ENCODE data around the gene BCAS3.

The BCAS3 gene

DNA sequence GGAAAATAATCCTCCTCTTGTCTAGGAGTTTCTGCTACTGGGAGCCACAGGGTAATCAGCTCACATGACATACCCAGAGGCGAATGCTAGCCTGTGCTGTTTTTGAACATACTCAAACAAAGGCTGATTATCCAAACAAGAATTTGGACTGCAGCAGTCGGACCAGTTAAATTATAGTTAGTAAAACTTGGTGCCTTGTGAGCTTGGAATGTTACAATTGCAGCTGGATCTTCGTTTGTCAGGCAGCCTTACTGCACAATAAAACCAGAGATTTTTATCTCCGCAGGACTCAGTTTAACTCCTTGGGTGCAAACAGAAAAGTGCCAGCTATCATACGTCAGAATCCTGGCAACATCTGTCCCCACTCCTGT is 558.2 kb downstream of the BCAS3 start:
- in situ Hi-C loops (cut with HindIII; ENCODE audit: low sequenced_read_pairs): loop anchor here (25.0 kb wide), 1 partner anchor 351 kb away; the partner anchor contains the start of gene NACA2

DNA sequence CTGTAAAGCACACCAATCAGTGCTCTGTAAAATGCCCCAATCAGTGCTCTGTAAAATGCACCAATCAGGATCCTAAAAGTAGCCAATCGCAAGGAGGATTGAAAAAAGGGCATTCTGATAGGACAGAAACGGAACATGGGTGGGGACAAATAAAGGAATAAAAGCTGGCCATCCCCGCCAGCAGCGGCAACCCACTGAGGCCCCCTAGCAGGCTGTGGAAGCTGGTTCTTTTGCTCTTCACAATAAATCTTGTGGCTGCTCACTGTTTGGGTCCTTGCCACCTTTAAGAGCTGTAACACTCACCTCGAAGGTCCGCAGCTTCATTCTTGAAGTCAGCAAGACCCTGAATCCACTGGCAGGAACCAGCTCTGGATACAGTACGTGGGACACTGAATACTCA is 559.6 kb downstream of the BCAS3 start:
- in situ Hi-C loops (cut with HindIII; ENCODE audit: low sequenced_read_pairs): loop anchor here (25.0 kb wide), 1 partner anchor 350 kb away; the partner anchor contains the start of gene NACA2

DNA sequence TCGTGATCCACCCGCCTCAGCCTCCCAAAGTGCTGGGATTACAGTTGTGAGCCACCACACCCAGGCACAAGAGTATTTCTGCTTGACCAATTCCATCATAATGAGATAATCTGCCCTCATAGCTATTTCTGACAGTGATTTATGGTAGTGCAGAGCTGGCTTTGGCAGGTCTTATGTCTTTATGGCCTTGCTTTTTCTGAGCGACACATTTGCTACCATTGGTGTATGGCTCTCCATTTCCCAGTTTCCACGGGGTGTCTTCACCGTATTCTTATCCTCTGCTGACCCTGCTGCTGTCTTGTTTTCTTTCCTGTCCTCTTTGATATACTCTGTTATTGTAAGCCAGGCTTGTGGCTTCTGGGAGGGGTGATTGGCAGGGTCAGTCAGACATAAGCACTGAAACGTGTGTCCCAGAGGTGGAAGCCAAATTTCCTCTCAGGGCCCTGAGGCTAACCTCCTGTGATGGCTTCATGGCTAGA is 560.8 kb downstream of the BCAS3 start:
- in situ Hi-C loops (cut with HindIII; ENCODE audit: low sequenced_read_pairs): loop anchor here (25.0 kb wide), 1 partner anchor 349 kb away; the partner anchor contains the start of gene NACA2

DNA sequence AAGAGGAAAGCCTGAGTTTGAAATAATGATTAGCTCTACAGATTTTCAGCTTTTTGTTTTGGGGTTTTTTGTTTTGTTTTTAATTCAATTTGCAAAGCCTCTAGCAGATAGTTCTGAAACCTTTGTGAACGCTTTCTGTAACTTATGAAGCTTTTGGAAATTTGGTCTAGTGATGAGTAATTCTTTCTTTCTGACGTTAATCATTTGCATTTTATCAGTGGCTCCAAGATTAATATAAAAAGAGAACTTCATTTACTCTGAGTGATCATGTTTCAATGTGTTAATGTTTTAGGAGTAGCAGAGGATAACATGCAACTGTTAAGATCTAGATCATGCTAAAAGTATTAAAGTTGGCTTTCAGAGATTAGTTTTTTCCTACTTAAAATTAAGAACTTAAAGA is 561.7 kb downstream of the BCAS3 start:
- in situ Hi-C loops (cut with HindIII; ENCODE audit: low sequenced_read_pairs): loop anchor here (25.0 kb wide), 1 partner anchor 348 kb away; the partner anchor contains the start of gene NACA2

DNA sequence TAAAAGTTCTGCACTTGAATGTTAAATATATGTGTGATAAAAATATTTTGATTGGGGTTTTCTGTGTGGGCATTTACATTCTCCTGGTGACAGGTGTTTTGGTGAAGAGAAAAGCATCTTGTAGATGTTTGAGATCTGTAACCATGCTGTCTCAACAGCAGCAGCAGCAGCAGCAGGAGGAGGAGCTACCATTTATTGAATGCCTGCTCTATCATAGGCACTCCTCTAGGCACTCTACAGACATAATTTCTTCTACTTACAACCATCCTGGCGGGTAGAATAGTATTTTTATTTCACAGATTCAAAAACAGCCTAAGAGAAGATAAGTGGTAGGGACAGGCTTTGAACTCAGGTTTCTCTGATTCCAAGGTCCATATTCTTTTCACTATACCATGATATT is 562.3 kb downstream of the BCAS3 start:
- in situ Hi-C loops (cut with HindIII; ENCODE audit: low sequenced_read_pairs): loop anchor here (10.0 to 25.0 kb wide), 2 partner anchors 125 to 347 kb away; partner anchors contain the start of gene NACA2

DNA sequence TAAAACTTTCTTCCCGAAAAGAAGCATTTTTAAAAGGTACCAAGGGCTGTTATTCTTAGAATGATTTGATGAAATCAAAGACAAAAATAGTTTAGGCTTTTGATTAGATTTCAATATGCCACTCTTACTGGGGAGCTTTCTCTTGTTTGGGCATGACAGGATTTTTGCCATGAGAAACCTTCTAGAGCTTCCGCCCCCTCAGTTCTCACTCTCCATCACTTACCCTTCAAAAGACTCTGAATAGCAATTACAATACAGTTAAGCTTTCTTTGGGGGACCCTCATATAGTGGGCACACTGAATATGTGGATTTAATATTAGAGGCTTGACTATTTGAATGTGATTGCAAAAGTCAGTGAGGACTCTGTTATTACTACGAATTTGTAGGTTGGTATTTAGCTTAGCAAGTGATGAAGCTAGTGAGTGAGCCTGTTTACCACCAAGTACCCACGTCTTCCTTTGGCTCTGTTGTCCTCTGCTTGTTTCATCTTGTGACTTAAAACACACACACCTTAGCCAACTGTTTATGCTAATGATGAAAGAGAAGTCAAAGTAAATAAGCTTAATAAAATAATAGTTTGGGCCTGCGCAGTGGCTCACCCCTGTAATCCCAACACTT is 563.3 kb downstream of the BCAS3 start:
- in situ Hi-C loops (cut with HindIII; ENCODE audit: low sequenced_read_pairs): loop anchor here (10.0 to 25.0 kb wide), 2 partner anchors 124 to 346 kb away; partner anchors contain the start of gene NACA2

DNA sequence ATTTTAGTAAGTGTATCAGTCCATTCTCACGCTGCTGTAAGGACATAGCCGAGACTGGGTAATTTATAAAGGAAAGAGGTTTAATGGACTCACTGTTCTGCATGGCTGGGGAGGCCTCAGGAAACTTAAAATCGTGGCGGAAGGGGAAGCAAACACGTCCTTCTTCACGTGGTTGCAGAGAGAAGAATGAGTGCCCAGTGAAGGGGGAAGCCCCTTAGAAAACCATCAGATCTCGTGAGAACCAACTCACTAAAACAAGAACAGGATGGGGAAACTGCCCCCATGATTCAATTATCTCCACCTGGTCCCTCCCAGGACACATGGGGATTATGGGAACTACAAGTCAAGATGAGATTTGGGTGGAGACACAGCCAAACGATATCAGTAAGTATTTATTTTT is 567.3 kb downstream of the BCAS3 start:
- in situ Hi-C loops (cut with HindIII; ENCODE audit: low sequenced_read_pairs): loop anchor here (10.0 to 25.0 kb wide), 2 partner anchors 120 to 342 kb away; partner anchors contain the start of gene NACA2

DNA sequence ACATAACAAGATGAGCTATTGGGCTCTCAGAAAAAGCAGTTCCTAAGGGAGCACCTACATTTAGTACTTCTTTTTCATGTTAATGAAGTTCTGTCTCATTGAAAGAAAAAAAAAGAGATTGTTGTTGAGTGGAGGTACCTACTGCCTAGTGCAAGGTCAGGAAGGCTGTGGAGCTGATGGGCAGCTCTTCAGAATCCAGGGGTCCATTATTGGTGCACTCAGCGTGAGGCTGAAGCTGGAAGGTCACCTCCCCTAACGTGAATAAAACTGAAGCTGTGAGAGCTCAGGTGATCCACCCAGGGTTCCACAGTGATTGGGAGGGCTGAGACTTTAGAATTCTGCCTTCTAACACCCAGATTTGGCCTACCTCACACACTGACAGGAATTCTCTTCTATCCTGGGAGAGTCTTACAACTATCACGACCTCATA is 568.1 kb downstream of the BCAS3 start:
- in situ Hi-C loops (cut with HindIII; ENCODE audit: low sequenced_read_pairs): loop anchor here (10.0 to 25.0 kb wide), 2 partner anchors 119 to 342 kb away; partner anchors contain the start of gene NACA2

DNA sequence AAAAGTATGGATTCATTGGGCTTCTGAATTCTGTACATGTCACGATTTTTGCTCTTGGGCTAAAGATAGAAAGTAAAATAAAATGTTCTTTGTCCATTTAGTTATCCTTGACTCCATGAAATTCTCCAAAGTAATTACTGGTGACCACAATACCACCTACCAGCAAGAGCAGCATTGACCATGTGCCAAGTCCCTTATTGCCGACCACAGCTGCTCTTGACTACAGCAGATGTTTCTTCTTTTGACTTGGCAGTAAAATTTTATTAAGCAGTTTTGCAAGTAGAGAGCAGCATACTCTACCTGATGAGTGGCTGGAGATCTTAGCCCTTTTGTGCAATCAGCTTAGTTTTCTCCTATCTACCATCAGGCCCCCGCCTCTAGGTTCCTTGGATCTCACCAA is 569.8 kb downstream of the BCAS3 start:
- in situ Hi-C loops (cut with HindIII; ENCODE audit: low sequenced_read_pairs): loop anchor here (10.0 to 25.0 kb wide), 2 partner anchors 117 to 340 kb away; partner anchors contain the start of gene NACA2

DNA sequence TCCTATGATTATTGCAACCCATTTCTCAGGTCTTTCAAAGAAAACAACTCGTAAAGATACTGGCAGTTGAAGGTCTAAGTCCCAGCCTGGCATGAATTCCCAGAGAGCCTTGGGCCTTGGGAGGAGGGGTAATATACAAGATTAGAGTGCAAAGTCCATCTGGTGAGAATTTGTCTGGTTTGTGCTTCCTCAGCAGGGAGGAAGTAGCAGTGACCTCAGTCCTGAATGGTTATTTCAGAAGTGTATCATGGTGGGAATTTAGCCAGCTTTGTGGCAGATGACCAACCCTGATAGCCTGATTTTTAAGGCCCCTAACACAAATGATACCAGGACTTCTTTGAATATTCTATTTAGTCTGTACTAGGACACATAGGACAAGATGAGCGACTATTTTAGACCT is 570.7 kb downstream of the BCAS3 start:
- in situ Hi-C loops (cut with HindIII; ENCODE audit: low sequenced_read_pairs): loop anchor here (10.0 to 25.0 kb wide), 2 partner anchors 116 to 339 kb away; partner anchors contain the start of gene NACA2

DNA sequence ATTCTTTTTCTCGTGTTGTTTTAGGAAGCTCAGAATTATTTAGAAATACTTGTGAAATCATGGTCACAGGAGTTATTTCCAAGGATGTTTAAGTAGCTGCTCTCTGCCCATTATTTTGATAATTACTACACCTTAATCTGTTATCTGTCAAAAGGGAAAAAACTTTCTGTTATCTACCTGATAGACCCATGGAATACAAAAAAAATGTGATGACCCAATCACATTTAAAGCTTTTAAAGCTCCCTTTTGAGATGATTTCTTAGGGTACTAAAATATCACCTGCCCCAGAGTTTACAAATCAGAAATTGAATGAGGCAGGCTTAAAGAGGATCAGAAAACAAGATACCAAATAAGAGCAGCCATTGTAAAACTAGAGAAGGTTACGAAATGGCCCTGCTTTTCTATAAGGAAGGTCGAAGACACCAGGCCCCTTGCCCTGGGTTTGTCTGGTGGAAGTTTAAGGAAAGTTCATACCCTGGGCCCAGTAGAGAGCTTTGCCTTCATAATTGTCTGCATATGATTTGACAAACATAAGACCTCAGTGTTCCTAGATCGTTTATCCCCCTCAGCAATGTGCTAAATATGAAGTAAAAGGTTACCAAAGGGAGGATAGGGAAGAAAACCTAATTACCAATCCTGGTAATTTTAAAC is 572.1 kb downstream of the BCAS3 start:
- in situ Hi-C loops (cut with HindIII; ENCODE audit: low sequenced_read_pairs): loop anchor here (10.0 to 25.0 kb wide), 2 partner anchors 115 to 338 kb away; partner anchors contain the start of gene NACA2

DNA sequence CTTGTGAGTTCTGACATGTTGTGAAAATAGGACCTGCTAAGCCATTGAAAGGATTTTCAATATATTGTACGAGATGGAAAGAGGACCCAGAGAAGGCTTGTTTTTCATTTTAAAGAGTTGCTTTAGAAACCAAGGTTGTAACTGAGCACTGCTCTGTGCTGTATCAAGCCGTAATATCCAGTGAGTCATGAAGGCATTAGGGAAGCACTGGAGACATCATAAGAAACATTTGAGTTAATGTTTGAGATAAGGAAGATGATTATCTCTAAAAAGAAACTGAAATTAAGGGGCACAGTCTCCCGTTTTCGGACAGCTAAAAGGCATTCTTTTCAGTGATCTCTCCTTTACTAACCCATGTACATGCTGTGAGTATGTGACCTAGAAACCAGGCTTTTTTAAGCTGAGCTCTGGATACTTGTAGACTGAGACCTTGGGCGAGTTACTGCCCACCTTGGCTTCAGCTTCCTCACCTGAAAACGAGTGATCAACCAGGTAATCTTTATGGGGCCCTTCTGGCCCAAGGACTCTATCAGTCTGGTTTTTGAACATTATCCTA is 572.8 kb downstream of the BCAS3 start:
- in situ Hi-C loops (cut with HindIII; ENCODE audit: low sequenced_read_pairs): no loop called here

DNA sequence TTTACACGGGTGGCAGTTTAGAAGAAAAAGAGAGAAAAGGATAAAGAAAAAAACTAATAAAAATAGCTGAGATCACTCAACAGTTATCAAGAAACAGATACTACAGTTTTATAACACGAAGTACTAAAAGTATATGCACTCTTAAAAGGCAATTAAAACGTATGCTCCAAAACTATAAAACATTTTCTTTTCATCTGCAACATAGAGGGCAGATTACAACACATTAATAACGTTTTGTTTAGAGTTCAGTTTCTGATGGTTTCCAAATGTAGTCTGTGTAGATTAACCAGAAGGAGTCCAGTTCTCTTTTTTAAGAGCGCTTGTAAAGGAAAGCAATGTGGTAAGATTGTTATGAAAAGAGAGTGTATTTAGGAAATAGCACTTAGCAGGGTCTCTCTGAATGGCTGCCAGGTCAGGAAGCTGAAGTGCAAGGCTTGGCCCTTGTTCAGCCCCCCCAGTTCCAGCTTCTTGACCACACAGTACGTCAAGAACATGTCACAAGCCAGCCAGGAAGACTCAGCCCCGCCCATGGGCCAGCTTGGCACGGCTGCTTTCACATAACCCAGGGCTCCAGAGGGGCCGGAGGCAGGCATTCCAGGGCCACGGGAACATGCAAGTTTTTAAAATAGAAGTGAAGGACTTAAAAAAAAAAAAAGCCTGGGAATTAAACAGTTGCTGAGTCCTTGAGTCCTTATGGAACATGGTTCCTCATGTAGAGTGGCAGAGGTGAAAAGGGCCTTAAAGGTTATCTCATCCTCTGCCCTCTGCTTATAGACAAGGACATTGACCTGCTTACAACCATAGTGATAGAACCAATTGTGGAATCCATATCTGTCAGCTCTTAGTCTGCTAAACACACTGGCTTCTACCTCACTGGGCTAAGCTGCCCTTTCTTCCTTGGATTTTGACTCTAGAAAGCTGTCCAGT is 574.6 kb downstream of the BCAS3 start:
- in situ Hi-C loops (cut with HindIII; ENCODE audit: low sequenced_read_pairs): no loop called here

DNA sequence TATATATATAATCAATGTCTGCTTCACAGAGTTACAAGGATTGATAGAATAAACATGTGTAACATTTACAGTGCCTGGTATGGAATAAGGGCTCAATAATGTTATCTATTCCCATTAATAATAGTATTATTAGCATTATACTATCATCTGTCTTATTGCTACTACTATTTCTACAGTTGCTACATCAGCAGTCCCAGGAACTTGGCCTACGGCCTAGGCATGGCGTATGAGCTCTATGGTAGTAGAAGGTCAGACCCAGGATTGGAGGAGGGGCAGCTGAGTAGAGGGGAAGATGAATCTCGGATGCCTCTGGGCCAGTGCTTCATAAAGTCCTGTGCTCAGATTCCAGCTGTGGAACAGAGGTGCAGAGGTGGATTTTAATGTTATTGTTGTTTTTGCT is 575.7 kb downstream of the BCAS3 start:
- in situ Hi-C loops (cut with HindIII; ENCODE audit: low sequenced_read_pairs): no loop called here

DNA sequence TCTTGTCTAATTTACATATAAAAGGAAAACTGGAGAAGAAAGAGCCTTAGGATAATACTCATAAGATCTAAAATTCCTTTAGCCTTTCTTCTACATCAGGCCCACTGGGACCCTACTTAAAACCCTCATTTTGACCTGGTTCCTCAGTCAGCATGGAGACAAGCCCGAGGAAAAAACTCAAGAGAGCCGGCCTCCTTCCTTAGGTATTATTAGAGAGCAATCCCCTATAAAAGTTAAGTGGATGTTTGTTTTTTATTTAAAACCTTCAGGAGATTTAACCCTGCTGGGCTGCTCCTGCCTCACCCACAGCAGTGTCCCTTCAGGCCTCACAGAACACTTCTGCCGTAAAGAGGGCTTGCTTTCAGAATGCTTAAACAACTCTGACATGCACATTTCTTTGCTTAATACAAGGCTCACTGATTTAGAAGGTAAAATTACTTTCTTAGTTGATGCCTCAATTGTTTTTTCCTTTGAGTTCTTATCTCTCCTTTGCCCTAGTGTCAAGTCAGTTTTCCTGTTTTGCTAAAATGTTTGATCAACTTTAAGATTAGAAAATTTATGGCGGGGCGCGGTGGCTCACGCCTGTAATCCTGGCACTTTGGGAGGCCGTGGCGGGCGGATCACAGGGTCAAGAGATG is 576.4 kb downstream of the BCAS3 start:
- in situ Hi-C loops (cut with HindIII; ENCODE audit: low sequenced_read_pairs): no loop called here

DNA sequence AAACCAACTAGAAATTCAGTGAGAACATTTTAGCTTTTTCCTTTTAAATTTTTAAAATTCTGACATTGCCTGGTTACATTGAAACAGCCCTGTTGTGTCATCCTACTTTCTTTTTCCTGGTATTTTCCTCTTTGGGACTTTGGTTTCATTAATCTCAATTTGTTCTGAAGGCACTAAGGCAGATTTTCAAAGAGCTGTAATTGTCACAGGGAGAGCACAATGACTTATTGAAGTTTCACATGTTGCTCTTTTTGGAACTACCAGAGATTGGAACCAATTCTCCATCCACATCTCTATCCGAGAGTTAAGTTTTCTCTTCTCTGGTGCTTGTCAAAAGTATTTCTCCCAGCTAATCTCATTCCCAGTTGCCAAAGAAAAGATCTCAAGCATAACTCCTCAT is 577.3 kb downstream of the BCAS3 start:
- in situ Hi-C loops (cut with HindIII; ENCODE audit: low sequenced_read_pairs): no loop called here

DNA sequence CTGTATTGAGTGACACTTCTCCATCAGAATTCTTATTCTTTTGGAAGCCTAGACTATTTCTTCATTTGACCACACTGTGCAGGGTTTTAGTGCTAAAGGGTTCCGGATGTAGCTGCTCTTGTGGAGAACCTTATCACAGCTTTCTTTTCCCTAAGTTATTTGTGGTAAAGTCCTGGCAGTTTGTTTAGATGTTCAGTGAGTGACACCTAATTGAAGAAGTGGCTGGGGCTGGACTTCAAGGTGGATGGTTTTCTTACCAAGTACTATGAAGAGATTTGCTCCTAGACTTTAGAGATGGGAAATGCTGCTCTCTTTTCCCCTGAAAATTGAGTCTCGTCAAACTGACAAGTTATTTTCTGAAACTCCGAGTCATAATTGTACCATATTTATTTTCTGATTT is 578.0 kb downstream of the BCAS3 start:
- in situ Hi-C loops (cut with HindIII; ENCODE audit: low sequenced_read_pairs): no loop called here

DNA sequence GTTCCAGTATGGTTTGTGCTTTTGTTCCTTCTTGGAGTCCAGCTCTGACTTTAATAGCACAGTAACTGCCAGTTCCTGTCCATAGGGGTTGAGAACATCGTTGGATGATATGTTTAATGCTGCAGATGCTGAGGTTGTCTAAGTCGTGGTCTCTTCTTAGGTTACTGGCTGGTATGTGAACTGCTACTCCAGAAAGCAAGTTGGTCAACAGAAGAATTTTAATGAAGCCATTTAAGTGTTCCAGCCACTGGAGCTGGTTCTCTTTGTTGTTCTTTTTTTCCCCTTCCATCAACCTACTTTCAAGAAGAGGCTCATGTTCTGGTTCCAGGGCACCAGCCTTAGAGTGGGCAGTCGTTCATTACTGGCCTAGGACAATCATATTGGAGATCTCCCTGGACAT is 581.7 kb downstream of the BCAS3 start:
- in situ Hi-C loops (cut with HindIII; ENCODE audit: low sequenced_read_pairs): no loop called here

DNA sequence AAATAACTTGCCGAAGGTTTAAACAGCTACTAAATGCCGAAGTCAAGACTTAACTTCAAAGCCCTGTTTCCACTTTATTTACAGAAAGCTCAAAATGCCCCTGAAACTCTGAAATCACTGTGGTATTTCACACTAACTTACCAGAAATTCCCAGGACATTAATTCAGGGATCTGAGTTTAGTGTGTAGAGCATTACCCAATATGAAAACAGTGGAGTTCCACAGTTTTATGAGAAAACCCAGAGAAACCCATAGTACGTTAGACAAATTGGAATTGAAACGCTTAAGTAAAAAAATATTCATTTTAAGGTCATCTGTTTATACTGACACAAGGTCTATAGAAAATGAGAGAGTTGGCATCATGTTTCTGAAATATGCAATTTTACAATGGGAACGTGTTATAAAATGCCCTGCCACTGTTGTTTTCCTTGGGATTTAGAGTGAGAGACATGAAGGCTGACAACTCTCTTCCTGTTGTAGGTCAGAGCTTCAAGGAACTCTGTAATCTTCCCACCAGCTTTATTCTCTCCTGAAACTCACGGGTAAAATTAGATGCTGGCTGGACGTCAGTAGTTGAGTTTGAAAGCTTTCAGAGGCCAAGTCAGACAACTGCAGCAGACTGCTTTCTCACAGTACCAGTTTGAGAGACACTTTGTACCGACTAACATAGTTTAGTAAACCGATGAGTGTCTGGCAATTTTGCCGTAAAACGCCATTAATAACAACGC is 582.6 kb downstream of the BCAS3 start:
- in situ Hi-C loops (cut with HindIII; ENCODE audit: low sequenced_read_pairs): no loop called here

All from DLD1 (cell line).